GM12801 (cell line): ENCODE measurements around the gene CTBP2.

Experiments used
- CTCF ChIP-seq: IDR thresholded peaks from one replicate; pipeline ENCODE4 v1.5.1; 2011; ENCODE audit warnings: control low read depth; ENCODE audit not compliant: insufficient read length; ENCODE audit errors: extremely low read depth

Gene CTBP2

DNA sequence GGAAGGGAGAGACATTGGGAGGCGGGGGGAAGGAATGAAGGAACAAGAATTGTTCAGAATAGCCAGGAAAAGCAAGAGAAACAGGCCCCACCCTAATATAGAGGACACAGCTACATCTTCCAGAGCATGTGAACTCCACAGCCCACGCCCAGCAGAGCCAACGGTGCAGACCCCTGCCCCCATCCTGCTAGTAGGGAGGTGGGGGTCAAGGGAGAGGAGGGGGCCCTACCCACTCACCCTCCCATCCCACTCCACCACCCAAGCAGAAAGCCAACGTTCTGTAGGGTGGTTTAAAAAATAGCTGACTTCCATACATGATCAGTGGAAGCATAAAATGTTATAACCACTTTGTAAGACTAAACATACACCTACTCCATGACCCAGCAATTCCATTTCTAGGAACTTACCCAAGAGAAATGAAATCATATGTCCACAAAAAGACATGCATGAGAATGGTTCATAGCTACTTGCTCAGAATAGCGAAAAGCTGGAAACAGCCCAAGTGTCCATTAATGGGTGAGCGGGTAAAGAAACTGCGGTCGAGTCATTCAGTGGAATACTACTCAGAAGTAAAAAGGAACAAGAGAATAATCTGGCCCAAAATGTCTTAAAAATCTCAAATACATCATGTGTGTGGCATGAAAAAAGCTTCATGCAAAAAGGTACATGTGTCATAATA is 31.8 kb downstream of the CTBP2 start:
- no peak for TF ChIP-seq CTCF

- TF ChIP-seq CTCF: no peak
These were observed 32.4 kb downstream of the CTBP2 start for GRCh38 chr10:125127986-125128385.

- TF ChIP-seq CTCF: no peak
These were observed 33.3 kb downstream of the CTBP2 start for GRCh38 chr10:125127110-125127509.

- no peak for TF ChIP-seq CTCF
These were observed 34.2 kb downstream of the CTBP2 start for GRCh38 chr10:125125951-125126735.

GRCh38 chr10:125124907-125125306 is 35.5 kb downstream of the CTBP2 start:
- TF ChIP-seq CTCF: no peak

GRCh38 chr10:125124115-125124487 is 36.3 kb downstream of the CTBP2 start:
- TF ChIP-seq CTCF: no peak

DNA sequence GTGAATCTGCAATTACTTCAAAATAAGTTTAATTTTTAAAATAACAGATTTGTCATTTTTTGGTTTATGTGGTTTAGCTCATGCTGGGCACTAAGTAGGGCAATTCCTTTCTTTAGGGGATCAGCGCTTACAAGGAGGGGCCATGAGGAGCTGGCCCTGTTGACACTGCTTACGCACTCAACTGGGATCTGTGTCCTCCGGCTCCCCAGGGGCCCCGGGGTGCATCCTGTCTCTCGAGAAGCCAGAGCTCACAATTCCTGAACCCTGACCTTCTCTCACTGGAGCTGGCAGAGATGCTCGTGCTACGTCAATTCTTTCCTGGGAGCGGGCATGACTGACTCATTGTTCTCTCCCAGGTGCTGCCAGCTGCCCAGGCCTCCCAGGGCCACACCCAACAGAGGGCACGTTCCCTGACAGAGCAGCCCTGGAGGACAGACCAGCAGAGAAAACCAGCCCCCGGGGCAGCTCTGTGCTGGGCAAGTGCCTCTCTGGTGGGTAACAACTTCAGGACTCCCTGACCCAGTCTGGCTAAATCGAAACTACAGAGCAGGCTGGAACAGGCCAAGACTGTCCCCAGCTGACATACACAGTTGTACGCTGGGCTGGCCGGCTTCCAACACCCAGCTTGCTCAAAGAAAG is 36.8 kb downstream of the CTBP2 start:
- no peak for TF ChIP-seq CTCF
